HL-60 (cell line): ENCODE data around the gene NAV2.

Source experiments
- DNase-seq, 2 experiments: peaks; one replicate each; pipeline ENCODE4 v3.0.0-alpha.2; 2010 to 2020; ENCODE audit warnings: low read depth in 1 of 2, low spot score in 1 of 2
- H3K27ac ChIP-seq: fragments of 250-450 bp; sonication (Bioruptor Pico); replicated peaks from 2 replicates; pipeline ENCODE4 v1.5.1; 2020; ENCODE audit warnings: mild to moderate bottlenecking, moderate library complexity
- H3K27me3 ChIP-seq: fragments of 250-450 bp; sonication (Bioruptor Pico); 2 replicates; pipeline ENCODE4 v1.5.1; 2021; ENCODE audit warnings: mild to moderate bottlenecking, moderate library complexity; ENCODE audit not compliant: insufficient read depth, poor library complexity, severe bottlenecking
- H3K4me3 ChIP-seq: replicated peaks from 2 replicates; pipeline ENCODE4 v1.5.1; 2011; ENCODE audit warnings: mild to moderate bottlenecking, control low read depth, low read length; ENCODE audit not compliant: insufficient read depth
- CTCF ChIP-seq: IDR thresholded peaks from one replicate; pipeline ENCODE4 v1.5.1; 2011; ENCODE audit warnings: low read length, control low read depth, inconsistent platforms; ENCODE audit not compliant: insufficient read depth
- GABPA ChIP-seq: IDR thresholded peaks from 2 replicates; pipeline ENCODE4 v1.6.1; 2012; ENCODE audit warnings: low read depth
- POLR2AphosphoS5 ChIP-seq: IDR thresholded peaks from 2 replicates; pipeline ENCODE4 v1.6.1; 2012; ENCODE audit warnings: low read depth
- REST ChIP-seq: IDR thresholded peaks from 2 replicates; pipeline ENCODE4 v1.6.1; 2012; ENCODE audit warnings: low read depth; ENCODE audit not compliant: insufficient replicate concordance
- SPI1 ChIP-seq: IDR thresholded peaks from 2 replicates; pipeline ENCODE4 v1.6.1; 2012; ENCODE audit warnings: low read depth, mild to moderate bottlenecking, borderline replicate concordance

The NAV2 gene

GRCh38 chr11:19933132-19933735, 220.6 kb downstream of the NAV2 start:
- TF ChIP-seq REST: no peak
- TF ChIP-seq GABPA: no peak
- no peak for TF ChIP-seq POLR2AphosphoS5
- TF ChIP-seq SPI1: no peak
- no peak for TF ChIP-seq CTCF
- Histone ChIP-seq H3K4me3 (no peak overlapping the region), H3K27me3 (no peaks in the 10 kb centered on the region), H3K27ac (no peak overlapping the region)
- no peak for DNase-seq

GRCh38 chr11:19933801-19934488, 221.3 kb downstream of the NAV2 start:
- Histone ChIP-seq H3K27me3 (no peaks in the 10 kb centered on the region), H3K4me3 (no peak overlapping the region), H3K27ac (no peak overlapping the region)
- no peak for DNase-seq
- TF ChIP-seq CTCF (no peak), SPI1 (no peak), REST (no peak)

- no peak for DNase-seq
- Histone ChIP-seq H3K27ac (no peak overlapping the region), H3K4me3 (no peak overlapping the region), H3K27me3 (no peaks in the 10 kb centered on the region)
- TF ChIP-seq REST (no peak), CTCF (no peak), GABPA (no peak), SPI1 (no peak), POLR2AphosphoS5 (no peak)
These were observed 222.2 kb downstream of the NAV2 start for GRCh38 chr11:19934828-19935259.
